Uterus (tissue), 4 donors: ENCODE results near the gene CELA2B. TPM values are rescaled to one million over a fixed set of nuclear protein-coding genes. Genes with fewer than 3 reads are reported as not detected.

ENCODE experiments used
- DNase-seq, 2 donors: peaks; one replicate each; pipeline ENCODE4 v3.0.0-alpha.2; 2019 to 2020
- H3K27ac ChIP-seq, 2 donors: fragments of 200-600 bp; sonication (generic); 1 replicate in 1 of 2; 2 replicates in 1 of 2; pipeline ENCODE4 v1.5.1; 2016 to 2018
- H3K27me3 ChIP-seq, 2 donors: fragments of 200-600 bp; sonication (generic); one replicate each; pipeline ENCODE4 v1.5.1; 2018 to 2019; ENCODE audit warnings: control low read depth in 1 of 2
- H3K36me3 ChIP-seq, 2 donors: fragments of 200-600 bp; sonication (generic); one replicate each; pipeline ENCODE4 v1.5.1; 2019; ENCODE audit warnings: control low read depth in 1 of 2
- H3K4me1 ChIP-seq, 2 donors: fragments of 200-600 bp; sonication (generic); one replicate each; pipeline ENCODE4 v1.5.1; 2018 to 2019; ENCODE audit warnings: control low read depth in 1 of 2
- H3K4me3 ChIP-seq, 2 donors: fragments of 200-600 bp; sonication (generic); 1 replicate in 1 of 2; 2 replicates in 1 of 2; pipeline ENCODE4 v1.5.1; 2018 to 2019; ENCODE audit warnings: mild to moderate bottlenecking in 1 of 2
- H3K9me3 ChIP-seq, 2 donors: fragments of 200-600 bp; sonication (generic); one replicate each; pipeline ENCODE4 v1.5.1; 2019; ENCODE audit warnings: control low read depth in 1 of 2
- POLR2A ChIP-seq, 2 donors: fragments of 450-650 bp; IDR thresholded peaks; one replicate each; pipeline ENCODE4 v1.6.1; 2016; ENCODE audit warnings: antibody characterized with exemption in 2 of 2, mild to moderate bottlenecking in 1 of 2, moderate library complexity in 1 of 2
- intact Hi-C: fragments of 100-400 bp; cut with DNase I; formaldehyde crosslinking; loops from one replicate; pipeline ENCODE4 v1.15.1; 2023; ENCODE audit warnings: low total_unique reads
- total RNA-seq, 4 donors: library from RNA; depleted of rRNA in 3 of 4; stranded (reverse); fragments of >200 nt in 3 of 4; gene quantifications; one replicate each; pipeline versions ENCODE4 v1.1.0 to v1.2.4, GENCODE V29; 2014 to 2023
- TF ChIP-seq, protein P1 (sequence below), 4 experiments: fragments of 200-600 bp in 2 of 4; fragments of 450-650 bp in 2 of 4; sonication (generic) in 2 of 4; IDR thresholded peaks; one replicate each; pipeline ENCODE4 v1.5.1; 2016 to 2019; ENCODE audit warnings: antibody characterized with exemption in 4 of 4, mild to moderate bottlenecking in 2 of 4, moderate library complexity in 1 of 4
- donor health status: DM: yes; HTN: yes; CAD: no.

CELA2B gene
- total RNA-seq, 4 donors from 2014 or later: not detected

DNA sequence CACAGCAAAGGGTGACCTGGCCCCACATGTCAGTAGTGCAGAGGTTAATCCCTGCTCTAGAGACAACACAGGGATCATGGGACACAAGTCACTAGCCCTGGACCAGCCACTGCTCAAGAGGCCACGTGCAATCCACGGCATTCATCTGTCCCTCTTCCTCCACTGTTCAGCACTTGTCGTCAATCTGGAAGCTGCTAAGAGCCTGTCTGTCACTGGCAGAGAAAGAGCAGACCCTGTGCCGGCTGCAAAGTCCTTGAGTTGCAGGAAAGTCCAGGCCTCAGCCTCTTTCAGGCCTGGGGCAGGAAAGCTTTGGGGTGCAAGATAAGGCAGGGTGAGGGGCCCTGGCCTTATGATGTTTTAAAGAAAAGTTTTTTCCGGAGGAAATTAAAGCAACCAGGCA lies 16.7 kb downstream of the CELA2B start:
- Histone ChIP-seq H3K9me3 (no peaks in the 10 kb centered on the region), H3K27ac (no peak overlapping the region), H3K4me3 (no peak overlapping the region), H3K4me1 (no peaks in the 10 kb centered on the region), H3K27me3 (no peaks in the 10 kb centered on the region), H3K36me3 (no peaks in the 10 kb centered on the region)
- no peak for DNase-seq
- intact Hi-C loops: no loop called here
- TF ChIP-seq, protein P1, sequence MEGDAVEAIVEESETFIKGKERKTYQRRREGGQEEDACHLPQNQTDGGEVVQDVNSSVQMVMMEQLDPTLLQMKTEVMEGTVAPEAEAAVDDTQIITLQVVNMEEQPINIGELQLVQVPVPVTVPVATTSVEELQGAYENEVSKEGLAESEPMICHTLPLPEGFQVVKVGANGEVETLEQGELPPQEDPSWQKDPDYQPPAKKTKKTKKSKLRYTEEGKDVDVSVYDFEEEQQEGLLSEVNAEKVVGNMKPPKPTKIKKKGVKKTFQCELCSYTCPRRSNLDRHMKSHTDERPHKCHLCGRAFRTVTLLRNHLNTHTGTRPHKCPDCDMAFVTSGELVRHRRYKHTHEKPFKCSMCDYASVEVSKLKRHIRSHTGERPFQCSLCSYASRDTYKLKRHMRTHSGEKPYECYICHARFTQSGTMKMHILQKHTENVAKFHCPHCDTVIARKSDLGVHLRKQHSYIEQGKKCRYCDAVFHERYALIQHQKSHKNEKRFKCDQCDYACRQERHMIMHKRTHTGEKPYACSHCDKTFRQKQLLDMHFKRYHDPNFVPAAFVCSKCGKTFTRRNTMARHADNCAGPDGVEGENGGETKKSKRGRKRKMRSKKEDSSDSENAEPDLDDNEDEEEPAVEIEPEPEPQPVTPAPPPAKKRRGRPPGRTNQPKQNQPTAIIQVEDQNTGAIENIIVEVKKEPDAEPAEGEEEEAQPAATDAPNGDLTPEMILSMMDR (IDR thresholded peaks at IDR 0.05): no peak
- no peak for TF ChIP-seq POLR2A (IDR thresholded peaks at IDR 0.05)

DNA sequence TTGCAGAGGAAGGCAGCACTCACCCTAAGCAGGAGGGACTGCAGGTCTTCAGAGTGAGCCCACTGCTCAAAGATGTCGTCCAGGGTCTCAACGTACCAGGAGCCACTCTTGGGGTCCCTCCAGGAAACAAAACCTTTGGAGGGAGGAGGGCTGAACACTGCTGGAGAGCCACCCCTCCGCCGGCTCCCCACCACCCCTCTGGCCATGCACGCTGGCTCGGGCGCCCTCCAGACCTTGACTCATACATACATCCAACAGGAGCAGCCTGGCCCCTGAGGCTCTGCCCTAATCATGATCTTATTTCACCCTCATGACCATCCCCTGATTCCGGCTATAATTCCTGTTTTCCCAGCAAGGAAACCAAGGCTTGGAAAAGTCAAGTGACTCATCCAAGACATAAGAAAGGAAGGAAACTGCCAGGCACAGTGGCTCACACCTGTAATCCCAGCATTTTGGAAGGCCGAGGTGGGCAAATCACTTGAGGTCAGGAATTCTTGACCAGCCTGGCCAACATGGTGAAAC lies 18.0 kb downstream of the CELA2B start:
- no peaks in the 10 kb centered on the region for H3K9me3 ChIP-seq
- no peaks in the 10 kb centered on the region for H3K4me1 ChIP-seq
- H3K27ac ChIP-seq: no peak overlapping the region
- no peak for TF ChIP-seq POLR2A (IDR thresholded peaks at IDR 0.05)
- TF ChIP-seq, protein P1 (IDR thresholded peaks at IDR 0.05): no peak
- H3K36me3 ChIP-seq: no peaks in the 10 kb centered on the region
- no peaks in the 10 kb centered on the region for H3K27me3 ChIP-seq
- intact Hi-C loops: no loop called here
- no peak overlapping the region for H3K4me3 ChIP-seq
- no peak for DNase-seq

DNA sequence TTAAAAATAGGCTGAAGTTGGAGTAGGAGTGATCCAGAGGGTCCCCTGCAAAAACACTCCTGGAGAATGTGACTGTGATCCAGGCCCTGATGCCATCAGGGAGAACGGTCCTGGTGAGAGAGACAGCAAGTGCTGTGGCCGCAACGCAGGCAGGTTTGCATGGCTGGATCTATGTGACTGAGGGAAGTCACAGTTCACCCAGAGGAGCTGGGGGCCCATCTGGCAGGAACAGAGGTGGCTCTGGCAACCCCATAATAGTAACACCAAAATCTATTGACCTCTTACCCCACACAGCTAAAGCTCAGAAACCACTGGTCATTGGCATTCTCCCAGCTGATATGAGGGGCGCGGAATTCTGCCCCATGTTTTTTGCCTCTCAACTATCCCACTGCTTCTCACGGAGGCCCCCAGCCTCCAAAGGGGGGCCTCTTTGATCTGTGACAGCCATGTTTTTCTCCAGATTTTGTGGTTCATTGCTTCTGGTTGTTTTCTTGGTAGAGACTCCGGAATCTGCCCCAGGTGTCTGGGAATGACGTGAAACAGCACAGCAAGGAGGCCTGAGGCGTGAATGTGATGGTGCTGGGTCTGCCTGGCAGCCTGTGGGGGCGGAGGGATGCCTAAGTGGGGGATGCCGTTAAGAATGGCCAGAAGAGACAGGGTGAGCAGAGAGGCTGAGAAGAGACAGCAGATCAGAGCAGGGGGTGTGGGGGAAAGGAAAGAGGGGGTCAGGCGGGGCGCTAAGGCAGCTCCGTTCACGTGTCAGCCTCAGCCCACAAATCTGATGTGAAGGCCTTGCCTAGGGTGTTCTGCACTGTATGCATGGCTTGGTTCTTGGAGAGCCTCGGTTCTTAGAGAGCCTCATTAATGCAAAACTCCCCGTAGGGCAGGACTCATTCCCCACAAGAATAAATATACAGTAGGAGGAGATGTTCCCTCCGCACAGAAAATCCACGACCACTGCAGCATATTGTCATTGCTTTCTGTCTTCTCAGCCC lies 24.6 kb downstream of the CELA2B start:
- no peak overlapping the region for H3K27ac ChIP-seq
- no peaks in the 10 kb centered on the region for H3K9me3 ChIP-seq
- H3K27me3 ChIP-seq: no peaks in the 10 kb centered on the region
- TF ChIP-seq, protein P1 (IDR thresholded peaks at IDR 0.05): no peak
- no peak for TF ChIP-seq POLR2A (IDR thresholded peaks at IDR 0.05)
- no peak overlapping the region for H3K4me3 ChIP-seq
- no peaks in the 10 kb centered on the region for H3K4me1 ChIP-seq
- no peaks in the 10 kb centered on the region for H3K36me3 ChIP-seq
- DNase-seq: no peak
- intact Hi-C loops: no loop called here

DNA sequence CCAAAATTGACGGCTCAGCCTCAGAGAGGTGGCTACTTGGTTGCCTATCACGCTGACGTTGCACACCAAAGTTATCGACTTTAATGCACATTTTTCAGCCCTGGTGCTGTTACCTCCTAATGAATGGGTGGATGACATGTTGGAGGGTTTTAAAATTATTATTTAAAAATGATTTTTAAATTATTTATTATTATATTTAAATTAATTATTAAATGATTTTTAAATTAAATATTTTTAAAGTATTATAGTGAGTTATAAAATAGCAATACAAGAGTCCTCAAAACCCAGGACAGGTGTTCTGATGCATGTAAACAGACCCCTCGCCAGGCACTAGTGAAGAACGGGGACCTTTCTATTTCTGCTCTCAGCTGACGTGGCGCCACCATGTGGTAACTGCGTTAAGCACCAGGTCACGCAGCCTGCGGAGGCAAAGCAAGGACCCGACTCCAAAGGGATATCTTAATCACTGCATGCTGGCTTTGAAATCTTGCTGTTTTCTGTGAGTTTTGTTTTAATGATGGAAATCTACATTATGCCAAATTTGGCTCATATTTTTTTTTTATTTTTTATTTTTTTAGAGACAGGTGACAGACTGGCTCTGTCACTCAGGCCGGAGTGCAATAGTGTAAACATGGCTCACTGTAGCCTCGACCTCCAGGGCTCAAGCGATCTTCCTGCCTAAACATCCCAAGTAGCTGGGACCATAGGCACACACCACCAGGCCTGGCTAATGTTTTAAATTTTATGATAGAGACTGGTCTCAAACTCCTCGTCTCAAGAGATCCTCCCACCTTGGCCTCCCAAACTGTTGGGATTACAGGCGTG lies 25.5 kb downstream of the CELA2B start:
- Histone ChIP-seq H3K27me3 (no peaks in the 10 kb centered on the region), H3K9me3 (no peaks in the 10 kb centered on the region), H3K4me1 (no peaks in the 10 kb centered on the region), H3K36me3 (no peaks in the 10 kb centered on the region), H3K4me3 (no peak overlapping the region), H3K27ac (no peak overlapping the region)
- intact Hi-C loops: no loop called here
- TF ChIP-seq POLR2A (IDR thresholded peaks at IDR 0.05): no peak
- TF ChIP-seq, protein P1 (IDR thresholded peaks at IDR 0.05): peak in 3 of 4 experiments; percentile 8 to 15 (median 11)
- DNase-seq: no peak
